ENCODE measurements around the gene IRF4. TPM values are rescaled to one million over a fixed set of nuclear protein-coding genes. Genes with fewer than 3 reads are reported as not detected.

Gene IRF4
- polyA plus RNA-seq, 1 of the 3 experiments (the other 2 are of a cell fraction): not detected

DNA sequence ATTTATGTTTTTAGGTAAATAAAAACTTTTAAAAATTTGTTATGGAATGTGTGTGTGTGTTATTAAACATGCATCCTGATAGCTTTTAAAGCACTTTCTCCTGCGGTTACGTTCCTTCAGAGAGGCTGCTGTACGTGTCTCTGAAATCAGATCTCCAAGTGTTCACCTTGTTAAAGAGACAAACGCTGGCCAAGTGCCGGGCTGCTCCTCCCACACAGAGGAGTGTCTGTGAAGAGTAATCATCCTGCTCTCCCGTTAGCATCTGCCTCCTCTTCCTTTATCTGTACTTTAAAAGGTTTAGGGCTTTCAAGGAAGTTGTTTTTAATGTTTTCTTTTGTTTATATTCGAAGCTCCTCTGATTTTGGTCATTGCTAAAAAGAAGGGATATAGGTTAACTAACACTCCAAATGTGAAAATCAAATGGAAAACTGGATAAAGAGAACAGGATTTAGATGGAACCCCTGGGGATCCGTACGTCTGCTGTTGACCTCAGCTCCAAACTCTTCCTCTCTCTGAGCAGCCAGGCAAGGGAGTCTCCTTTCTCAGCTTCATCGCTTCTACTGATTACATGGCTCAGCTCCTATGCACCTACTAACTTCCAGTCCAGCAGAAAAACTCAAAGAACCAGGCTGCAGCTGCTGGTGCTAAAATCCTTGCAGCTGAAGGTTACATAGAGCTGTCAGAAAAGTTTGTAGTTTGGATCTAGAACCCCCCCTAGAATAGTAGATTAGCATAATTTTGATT lies 20.0 kb downstream of the IRF4 start:
- Histone ChIP-seq H2AFZ (ENCODE audit: low read depth) (no peak overlapping the region), H3K4me2 (no peak overlapping the region), H3K9me2 (no peaks in the 10 kb centered on the region), H3K36me3 (replicated peaks in 1 of 2; ENCODE audit: control insufficient read depth in 1 of 2, insufficient read depth in 2 of 2, low read length in 1 of 2) (no peaks in the 10 kb centered on the region), H3K27ac (ENCODE audit: low read depth in 2 of 2, low read length in 1 of 2) (no peak overlapping the region), H3K9ac (no peak overlapping the region), H3K4me1 (ENCODE audit: control insufficient read depth in 1 of 2, insufficient read depth in 2 of 2, low read depth in 1 of 2, low read length in 1 of 2) (no peaks in the 10 kb centered on the region), H3K27me3 (ENCODE audit: insufficient read depth) (peaks cover 52% of the 10 kb centered on the region), H3K9me3 (no peaks in the 10 kb centered on the region), H4K20me1 (ENCODE audit: insufficient read depth) (no peaks in the 10 kb centered on the region), H3F3A (replicated peaks; ENCODE audit: insufficient read depth) (no peaks in the 10 kb centered on the region), H3K4me3 (ENCODE audit: low read depth in 2 of 2, low read length in 1 of 2) (no peak overlapping the region), H3K79me2 (ENCODE audit: insufficient read depth) (no peaks in the 10 kb centered on the region)
- CTCF ChIA-PET: interaction anchor here (0.9 to 1.7 kb wide), 2 partner anchors 222 to 223 kb away, joined by 3 to 7 read pairs; no protein-coding TSS in a partner anchor
- DNase-seq: no peak
- POLR2A ChIA-PET: no interaction called here
- WGBS (ENCODE audit: low lambda C conversion rate): 9% methylated on average over 10 of the region's 10 CpGs
- TF ChIP-seq FOXJ3 (CRISPR knock-in tag; IDR thresholded peaks at IDR 0.05) (no peak), GABPA (IDR thresholded peaks at IDR 0.05; ENCODE audit: low read depth) (no peak), POLR2AphosphoS5 (IDR thresholded peaks at IDR 0.05; ENCODE audit: low read depth, low read length) (no peak), MEF2A (IDR thresholded peaks at IDR 0.05; ENCODE audit: borderline replicate concordance, low read depth) (no peak), SIN3A (IDR thresholded peaks at IDR 0.05; ENCODE audit: borderline replicate concordance, low read depth, low read length) (no peak), YY1 (IDR thresholded peaks at IDR 0.05; ENCODE audit: low read depth) (no peak)
- TF ChIP-seq, protein P1, sequence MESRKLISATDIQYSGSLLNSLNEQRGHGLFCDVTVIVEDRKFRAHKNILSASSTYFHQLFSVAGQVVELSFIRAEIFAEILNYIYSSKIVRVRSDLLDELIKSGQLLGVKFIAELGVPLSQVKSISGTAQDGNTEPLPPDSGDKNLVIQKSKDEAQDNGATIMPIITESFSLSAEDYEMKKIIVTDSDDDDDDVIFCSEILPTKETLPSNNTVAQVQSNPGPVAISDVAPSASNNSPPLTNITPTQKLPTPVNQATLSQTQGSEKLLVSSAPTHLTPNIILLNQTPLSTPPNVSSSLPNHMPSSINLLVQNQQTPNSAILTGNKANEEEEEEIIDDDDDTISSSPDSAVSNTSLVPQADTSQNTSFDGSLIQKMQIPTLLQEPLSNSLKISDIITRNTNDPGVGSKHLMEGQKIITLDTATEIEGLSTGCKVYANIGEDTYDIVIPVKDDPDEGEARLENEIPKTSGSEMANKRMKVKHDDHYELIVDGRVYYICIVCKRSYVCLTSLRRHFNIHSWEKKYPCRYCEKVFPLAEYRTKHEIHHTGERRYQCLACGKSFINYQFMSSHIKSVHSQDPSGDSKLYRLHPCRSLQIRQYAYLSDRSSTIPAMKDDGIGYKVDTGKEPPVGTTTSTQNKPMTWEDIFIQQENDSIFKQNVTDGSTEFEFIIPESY (IDR thresholded peaks at IDR 0.05; ENCODE audit: borderline replicate concordance, low read depth): no peak
- TF ChIP-seq, protein P2, sequence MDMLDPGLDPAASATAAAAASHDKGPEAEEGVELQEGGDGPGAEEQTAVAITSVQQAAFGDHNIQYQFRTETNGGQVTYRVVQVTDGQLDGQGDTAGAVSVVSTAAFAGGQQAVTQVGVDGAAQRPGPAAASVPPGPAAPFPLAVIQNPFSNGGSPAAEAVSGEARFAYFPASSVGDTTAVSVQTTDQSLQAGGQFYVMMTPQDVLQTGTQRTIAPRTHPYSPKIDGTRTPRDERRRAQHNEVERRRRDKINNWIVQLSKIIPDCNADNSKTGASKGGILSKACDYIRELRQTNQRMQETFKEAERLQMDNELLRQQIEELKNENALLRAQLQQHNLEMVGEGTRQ (IDR thresholded peaks at IDR 0.05; ENCODE audit: borderline replicate concordance, low read depth, low read length): no peak
- TF ChIP-seq, protein P3, sequence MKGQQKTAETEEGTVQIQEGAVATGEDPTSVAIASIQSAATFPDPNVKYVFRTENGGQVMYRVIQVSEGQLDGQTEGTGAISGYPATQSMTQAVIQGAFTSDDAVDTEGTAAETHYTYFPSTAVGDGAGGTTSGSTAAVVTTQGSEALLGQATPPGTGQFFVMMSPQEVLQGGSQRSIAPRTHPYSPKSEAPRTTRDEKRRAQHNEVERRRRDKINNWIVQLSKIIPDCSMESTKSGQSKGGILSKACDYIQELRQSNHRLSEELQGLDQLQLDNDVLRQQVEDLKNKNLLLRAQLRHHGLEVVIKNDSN (IDR thresholded peaks at IDR 0.05; ENCODE audit: borderline replicate concordance, low read depth): no peak
- TF ChIP-seq, protein P4, sequence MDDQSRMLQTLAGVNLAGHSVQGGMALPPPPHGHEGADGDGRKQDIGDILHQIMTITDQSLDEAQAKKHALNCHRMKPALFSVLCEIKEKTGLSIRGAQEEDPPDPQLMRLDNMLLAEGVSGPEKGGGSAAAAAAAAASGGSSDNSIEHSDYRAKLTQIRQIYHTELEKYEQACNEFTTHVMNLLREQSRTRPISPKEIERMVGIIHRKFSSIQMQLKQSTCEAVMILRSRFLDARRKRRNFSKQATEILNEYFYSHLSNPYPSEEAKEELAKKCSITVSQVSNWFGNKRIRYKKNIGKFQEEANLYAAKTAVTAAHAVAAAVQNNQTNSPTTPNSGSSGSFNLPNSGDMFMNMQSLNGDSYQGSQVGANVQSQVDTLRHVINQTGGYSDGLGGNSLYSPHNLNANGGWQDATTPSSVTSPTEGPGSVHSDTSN (IDR thresholded peaks at IDR 0.05): no peak
- TF ChIP-seq, protein P5, sequence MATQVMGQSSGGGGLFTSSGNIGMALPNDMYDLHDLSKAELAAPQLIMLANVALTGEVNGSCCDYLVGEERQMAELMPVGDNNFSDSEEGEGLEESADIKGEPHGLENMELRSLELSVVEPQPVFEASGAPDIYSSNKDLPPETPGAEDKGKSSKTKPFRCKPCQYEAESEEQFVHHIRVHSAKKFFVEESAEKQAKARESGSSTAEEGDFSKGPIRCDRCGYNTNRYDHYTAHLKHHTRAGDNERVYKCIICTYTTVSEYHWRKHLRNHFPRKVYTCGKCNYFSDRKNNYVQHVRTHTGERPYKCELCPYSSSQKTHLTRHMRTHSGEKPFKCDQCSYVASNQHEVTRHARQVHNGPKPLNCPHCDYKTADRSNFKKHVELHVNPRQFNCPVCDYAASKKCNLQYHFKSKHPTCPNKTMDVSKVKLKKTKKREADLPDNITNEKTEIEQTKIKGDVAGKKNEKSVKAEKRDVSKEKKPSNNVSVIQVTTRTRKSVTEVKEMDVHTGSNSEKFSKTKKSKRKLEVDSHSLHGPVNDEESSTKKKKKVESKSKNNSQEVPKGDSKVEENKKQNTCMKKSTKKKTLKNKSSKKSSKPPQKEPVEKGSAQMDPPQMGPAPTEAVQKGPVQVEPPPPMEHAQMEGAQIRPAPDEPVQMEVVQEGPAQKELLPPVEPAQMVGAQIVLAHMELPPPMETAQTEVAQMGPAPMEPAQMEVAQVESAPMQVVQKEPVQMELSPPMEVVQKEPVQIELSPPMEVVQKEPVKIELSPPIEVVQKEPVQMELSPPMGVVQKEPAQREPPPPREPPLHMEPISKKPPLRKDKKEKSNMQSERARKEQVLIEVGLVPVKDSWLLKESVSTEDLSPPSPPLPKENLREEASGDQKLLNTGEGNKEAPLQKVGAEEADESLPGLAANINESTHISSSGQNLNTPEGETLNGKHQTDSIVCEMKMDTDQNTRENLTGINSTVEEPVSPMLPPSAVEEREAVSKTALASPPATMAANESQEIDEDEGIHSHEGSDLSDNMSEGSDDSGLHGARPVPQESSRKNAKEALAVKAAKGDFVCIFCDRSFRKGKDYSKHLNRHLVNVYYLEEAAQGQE (IDR thresholded peaks at IDR 0.05; ENCODE audit: low read depth, low read length): no peak

All from SK-N-SH (cell line).